ENCODE data around the gene CRYBB2.
"Not testable (repeated sequence)": the region's sequence is repeated elsewhere in the genome, so short reads cannot be mapped to it uniquely, and the experiment has no call there.

Gene CRYBB2

DNA sequence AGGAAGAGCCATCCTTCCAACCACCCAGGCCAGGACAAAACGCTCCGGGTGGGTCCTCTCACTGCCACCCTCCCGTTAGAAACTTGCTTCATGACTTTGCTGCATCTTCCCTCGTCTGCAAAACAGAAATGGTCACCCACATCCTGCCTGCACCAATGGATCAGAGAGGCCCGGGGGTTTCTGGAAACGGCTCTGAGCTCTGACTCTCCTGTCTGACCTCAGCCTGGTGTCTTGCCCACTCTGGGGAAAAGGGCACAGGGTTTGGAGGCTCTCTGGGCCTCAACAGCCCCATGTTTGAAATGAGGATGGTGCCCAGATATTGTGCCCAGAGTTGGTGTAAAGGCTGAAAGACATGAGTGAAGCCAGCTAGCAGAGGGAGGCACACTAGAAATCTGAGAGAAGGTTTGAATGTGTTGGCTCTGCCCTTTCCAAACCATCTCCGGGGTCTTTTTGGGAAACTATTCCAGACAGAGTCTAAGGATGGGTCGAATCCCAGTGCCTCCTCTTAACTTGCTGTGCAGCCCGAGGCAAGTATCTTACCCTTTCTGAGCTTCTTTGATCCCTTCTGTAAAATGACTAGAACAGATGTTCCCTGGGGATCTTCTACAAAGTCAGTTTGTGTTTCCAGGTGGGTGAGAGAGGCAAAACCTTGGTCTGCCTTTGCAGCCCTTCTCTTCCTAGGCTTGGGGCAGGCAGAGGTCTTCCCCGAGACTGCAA lies 17.7 kb upstream of the CRYBB2 start:
- TF ChIP-seq, protein P1, sequence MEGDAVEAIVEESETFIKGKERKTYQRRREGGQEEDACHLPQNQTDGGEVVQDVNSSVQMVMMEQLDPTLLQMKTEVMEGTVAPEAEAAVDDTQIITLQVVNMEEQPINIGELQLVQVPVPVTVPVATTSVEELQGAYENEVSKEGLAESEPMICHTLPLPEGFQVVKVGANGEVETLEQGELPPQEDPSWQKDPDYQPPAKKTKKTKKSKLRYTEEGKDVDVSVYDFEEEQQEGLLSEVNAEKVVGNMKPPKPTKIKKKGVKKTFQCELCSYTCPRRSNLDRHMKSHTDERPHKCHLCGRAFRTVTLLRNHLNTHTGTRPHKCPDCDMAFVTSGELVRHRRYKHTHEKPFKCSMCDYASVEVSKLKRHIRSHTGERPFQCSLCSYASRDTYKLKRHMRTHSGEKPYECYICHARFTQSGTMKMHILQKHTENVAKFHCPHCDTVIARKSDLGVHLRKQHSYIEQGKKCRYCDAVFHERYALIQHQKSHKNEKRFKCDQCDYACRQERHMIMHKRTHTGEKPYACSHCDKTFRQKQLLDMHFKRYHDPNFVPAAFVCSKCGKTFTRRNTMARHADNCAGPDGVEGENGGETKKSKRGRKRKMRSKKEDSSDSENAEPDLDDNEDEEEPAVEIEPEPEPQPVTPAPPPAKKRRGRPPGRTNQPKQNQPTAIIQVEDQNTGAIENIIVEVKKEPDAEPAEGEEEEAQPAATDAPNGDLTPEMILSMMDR (IDR thresholded peaks at IDR 0.05; ENCODE audit: unreplicated experiment in 3 of 3), result no peak
- Mint-ChIP-seq H3K9me3 (no peaks in the 10 kb centered on the region), H3K4me3 (no peak overlapping the region), H3K27me3 (ENCODE audit: low read depth) (no peaks in the 10 kb centered on the region), H3K4me1 (peaks cover 5% of the 10 kb centered on the region), H3K27ac (no peak overlapping the region), H3K36me3 (ENCODE audit: low read depth) (no peaks in the 10 kb centered on the region)

DNA sequence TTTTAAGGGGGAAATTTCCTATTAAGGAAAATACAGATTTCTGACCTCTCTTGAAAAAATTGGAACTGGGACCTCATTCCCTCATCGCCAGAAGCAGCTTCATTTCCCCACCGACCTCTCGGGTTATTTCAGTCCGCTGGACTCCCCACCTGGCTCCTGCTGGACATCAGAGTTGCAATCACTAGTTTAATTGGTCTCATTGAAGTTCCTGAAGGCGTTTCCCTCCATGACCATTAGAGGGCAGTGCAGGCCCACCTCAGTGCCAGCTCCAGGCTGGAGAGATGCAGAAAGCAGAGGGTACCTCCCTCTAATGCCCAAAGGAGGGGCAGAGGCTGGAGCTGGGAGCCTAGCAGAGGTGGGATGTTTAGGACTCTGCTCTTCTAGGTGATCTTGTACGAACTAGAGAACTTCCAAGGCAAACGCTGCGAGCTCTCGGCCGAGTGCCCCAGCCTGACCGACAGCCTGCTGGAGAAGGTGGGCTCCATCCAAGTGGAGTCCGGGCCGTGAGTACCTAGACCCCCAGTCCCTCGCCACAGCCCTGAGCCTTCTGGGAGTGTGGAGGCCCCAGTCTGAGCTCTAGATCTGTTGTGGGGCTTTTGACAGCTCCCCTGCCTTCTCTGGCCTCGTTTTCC lies 17.0 kb upstream of the CRYBB2 start:
- H3K4me1 Mint-ChIP-seq, result peaks cover 5% of the 10 kb centered on the region
- no peak overlapping the region for H3K4me3 Mint-ChIP-seq
- TF ChIP-seq, protein P1 (IDR thresholded peaks at IDR 0.05; ENCODE audit: unreplicated experiment in 3 of 3), result peak; percentile 86 to 91 (median 87)
- no peaks in the 10 kb centered on the region for H3K27me3 Mint-ChIP-seq (ENCODE audit: low read depth)
- no peaks in the 10 kb centered on the region for H3K36me3 Mint-ChIP-seq (ENCODE audit: low read depth)
- H3K9me3 Mint-ChIP-seq, result no peaks in the 10 kb centered on the region
- no peak overlapping the region for H3K27ac Mint-ChIP-seq

DNA sequence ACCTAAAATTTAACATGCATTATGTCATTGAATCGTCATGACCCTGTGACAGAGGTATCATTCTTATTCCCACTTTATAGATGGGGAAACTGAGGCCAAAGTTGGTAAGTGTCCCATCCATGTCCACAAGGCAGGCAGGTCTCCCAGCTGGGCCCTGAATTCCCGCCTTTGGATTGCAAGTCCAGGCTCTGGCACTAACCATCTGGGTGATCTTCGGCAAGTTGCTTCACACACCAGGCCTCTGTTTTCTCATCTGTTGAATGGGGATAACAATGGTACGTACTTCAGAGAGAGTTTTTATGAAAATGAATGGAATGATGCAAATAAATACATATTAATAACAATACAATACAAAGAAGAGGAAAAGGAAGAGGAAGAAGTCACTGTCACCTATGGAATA lies 16.4 kb upstream of the CRYBB2 start:
- Mint-ChIP-seq H3K4me3 (no peak overlapping the region), H3K27ac (no peak overlapping the region), H3K27me3 (ENCODE audit: low read depth) (no peaks in the 10 kb centered on the region), H3K9me3 (no peaks in the 10 kb centered on the region), H3K4me1 (peaks cover 5% of the 10 kb centered on the region), H3K36me3 (ENCODE audit: low read depth) (no peaks in the 10 kb centered on the region)
- TF ChIP-seq, protein P1 (IDR thresholded peaks at IDR 0.05; ENCODE audit: unreplicated experiment in 3 of 3), result no peak

DNA sequence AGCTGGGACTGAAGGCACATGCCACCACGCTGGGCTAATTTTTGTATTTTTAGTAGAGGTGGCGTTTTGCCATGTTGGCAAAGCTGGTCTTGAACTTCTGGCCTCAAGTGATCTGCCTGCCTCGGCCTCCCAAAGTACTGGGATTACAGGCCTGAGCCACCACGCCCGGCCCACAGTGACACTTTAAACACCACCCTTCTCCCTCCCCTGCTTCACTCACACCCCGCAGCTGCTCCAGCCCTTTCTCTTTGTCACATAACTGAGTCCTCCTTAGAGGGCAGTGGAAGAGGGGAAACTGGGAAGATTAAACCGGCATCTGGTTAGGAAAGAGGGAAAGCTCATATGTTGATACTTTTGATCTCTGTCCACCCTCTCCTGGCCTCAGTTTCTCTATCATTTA lies 14.9 kb upstream of the CRYBB2 start:
- not testable (repeated sequence) for H3K36me3 Mint-ChIP-seq (ENCODE audit: low read depth); H3K27ac Mint-ChIP-seq; H3K9me3 Mint-ChIP-seq; H3K27me3 Mint-ChIP-seq (ENCODE audit: low read depth); H3K4me1 Mint-ChIP-seq; H3K4me3 Mint-ChIP-seq

DNA sequence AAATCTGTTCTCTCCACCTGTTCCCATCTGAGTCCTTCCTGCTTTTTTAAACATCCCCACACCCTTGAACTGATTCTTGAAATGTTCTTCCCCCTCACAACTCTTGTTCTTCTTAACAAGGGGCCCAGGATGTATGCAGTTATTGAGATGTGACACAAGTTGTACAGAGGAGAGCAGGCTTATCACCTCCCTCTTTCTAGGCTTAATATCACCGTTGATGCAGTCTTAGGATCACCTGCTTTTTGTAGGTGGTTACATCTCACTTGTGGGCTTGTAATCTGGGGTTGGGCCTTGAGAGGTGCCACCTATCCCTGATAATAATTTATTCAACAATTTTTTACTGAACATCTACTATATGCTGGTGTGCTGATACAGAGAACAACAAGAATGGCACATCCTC lies 13.6 kb upstream of the CRYBB2 start:
- Mint-ChIP-seq H3K27ac (no peak overlapping the region), H3K4me1 (no peaks in the 10 kb centered on the region), H3K9me3 (no peaks in the 10 kb centered on the region), H3K36me3 (ENCODE audit: low read depth) (no peaks in the 10 kb centered on the region), H3K27me3 (ENCODE audit: low read depth) (no peaks in the 10 kb centered on the region), H3K4me3 (no peak overlapping the region)
- TF ChIP-seq, protein P1 (IDR thresholded peaks at IDR 0.05; ENCODE audit: unreplicated experiment in 3 of 3), result no peak

DNA sequence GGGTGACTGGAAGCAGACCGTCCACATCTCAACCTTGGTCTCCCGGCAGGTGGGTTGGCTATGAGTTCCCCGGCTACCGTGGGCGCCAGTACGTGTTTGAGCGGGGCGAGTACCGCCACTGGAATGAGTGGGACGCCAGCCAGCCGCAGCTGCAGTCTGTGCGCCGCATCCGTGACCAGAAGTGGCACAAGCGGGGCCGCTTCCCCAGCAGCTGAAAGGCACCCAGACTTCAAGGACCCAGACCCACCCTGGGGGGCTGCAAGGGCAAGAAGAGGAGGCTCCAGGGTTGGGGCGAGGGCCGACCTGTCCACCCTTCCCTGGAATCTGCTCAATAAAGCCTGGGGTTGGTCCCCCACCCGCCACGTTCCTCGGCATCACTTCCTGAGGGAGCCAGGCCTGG lies 12.4 kb upstream of the CRYBB2 start:
- Mint-ChIP-seq H3K9me3 (no peaks in the 10 kb centered on the region), H3K27me3 (ENCODE audit: low read depth) (no peaks in the 10 kb centered on the region), H3K27ac (no peak overlapping the region), H3K4me1 (no peaks in the 10 kb centered on the region), H3K4me3 (no peak overlapping the region), H3K36me3 (ENCODE audit: low read depth) (no peaks in the 10 kb centered on the region)
- TF ChIP-seq, protein P1 (IDR thresholded peaks at IDR 0.05; ENCODE audit: unreplicated experiment in 3 of 3), result no peak

All from nephron (organoid).